ENCODE data around the gene MTCL1.

Gene MTCL1

GRCh38 chr18:8854962-8855361, 149.6 kb downstream of the MTCL1 start:
- no peak for TF ChIP-seq CTCF (IDR thresholded peaks at IDR 0.05)
- Histone ChIP-seq H3K4me3 (no peak overlapping the region), H3K27ac (no peak overlapping the region)
- DNase-seq (ENCODE audit: low spot score): no peak

- DNase-seq (ENCODE audit: low spot score): no peak
- H3K4me3 ChIP-seq: no peak overlapping the region
- TF ChIP-seq CTCF (IDR thresholded peaks at IDR 0.05): no peak
- no peak overlapping the region for H3K27ac ChIP-seq
These were observed 150.9 kb downstream of the MTCL1 start for GRCh38 chr18:8856212-8856611.

GRCh38 chr18:8856769-8857393, 151.5 kb downstream of the MTCL1 start:
- no peak for TF ChIP-seq CTCF (IDR thresholded peaks at IDR 0.05)
- H3K27ac ChIP-seq: no peak overlapping the region
- DNase-seq (ENCODE audit: low spot score): no peak
- H3K4me3 ChIP-seq: no peak overlapping the region

- TF ChIP-seq CTCF (IDR thresholded peaks at IDR 0.05): no peak
- Histone ChIP-seq H3K4me3 (no peak overlapping the region), H3K27ac (no peak overlapping the region)
- no peak for DNase-seq (ENCODE audit: low spot score)
These were observed 152.4 kb downstream of the MTCL1 start for GRCh38 chr18:8857806-8858205.

GRCh38 chr18:8858888-8859511, 153.6 kb downstream of the MTCL1 start:
- no peak for DNase-seq (ENCODE audit: low spot score)
- no peak overlapping the region for H3K4me3 ChIP-seq
- no peak for TF ChIP-seq CTCF (IDR thresholded peaks at IDR 0.05)
- H3K27ac ChIP-seq: no peak overlapping the region

GRCh38 chr18:8860845-8861642, 155.7 kb downstream of the MTCL1 start:
- Histone ChIP-seq H3K27ac (no peak overlapping the region), H3K4me3 (no peak overlapping the region)
- TF ChIP-seq CTCF (IDR thresholded peaks at IDR 0.05): no peak
- no peak for DNase-seq (ENCODE audit: low spot score)

Measured in coronary artery (tissue), 2 donors.